Caco-2 (cell line): ENCODE measurements around the gene SMG7. TPM values are rescaled to one million over a fixed set of nuclear protein-coding genes. Genes with fewer than 3 reads are reported as not detected.

Experiments used
- BruUV-seq: library from RNA; stranded (reverse); fragments of 400-500 nt; replicated peaks from 2 replicates; lab custom pipeline; 2021; lab: Mats Ljungman, UMichigan
- CTCF ChIA-PET: fragments of 300-600 bp; sonication (Branson Sonifier 250); formaldehyde crosslinking; loops from one replicate; lab custom pipeline; 2022; ENCODE audit warnings: antibody characterized with exemption; lab: Charles Lee
- POLR2A ChIA-PET: fragments of 300-600 bp; sonication (Branson Sonifier 250); formaldehyde crosslinking; loops from one replicate; lab custom pipeline; 2022; ENCODE audit warnings: antibody characterized with exemption; lab: Charles Lee
- DNase-seq, 2 experiments: peaks; one replicate each; pipeline versions ENCODE4 v3.0.0 to v3.0.0-alpha.2; 2020 to 2022
- H3K27me3 ChIP-seq: replicated peaks from 2 replicates; pipeline ENCODE4 v1.6.0; 2011; ENCODE audit warnings: low read length; ENCODE audit not compliant: control insufficient read depth, insufficient read depth
- H3K36me3 ChIP-seq: 2 replicates; pipeline ENCODE4 v1.5.1; 2011; ENCODE audit warnings: low read length; ENCODE audit not compliant: control insufficient read depth, insufficient read depth
- H3K4me1 ChIP-seq: fragments of 250-450 bp; sonication (Bioruptor Pico); 2 replicates; pipeline ENCODE4 v1.5.1; 2020; ENCODE audit warnings: mild to moderate bottlenecking
- H3K4me3 ChIP-seq: 2 replicates; pipeline ENCODE4 v1.5.1; 2011; ENCODE audit warnings: low read depth, mild to moderate bottlenecking, control low read depth, low read length
- H3K9me3 ChIP-seq: fragments of 250-450 bp; sonication (Bioruptor Pico); 2 replicates; pipeline ENCODE4 v1.5.1; 2020; ENCODE audit warnings: mild to moderate bottlenecking, moderate library complexity
- H3K27ac Mint-ChIP-seq: one replicate; pipeline ENCODE4 v1.8.0; 2022; ENCODE audit warnings: mixed read lengths; ENCODE audit not compliant: unreplicated experiment
- H3K27me3 Mint-ChIP-seq: one replicate; pipeline ENCODE4 v1.8.0; 2022; ENCODE audit warnings: mixed read lengths; ENCODE audit not compliant: insufficient read depth, unreplicated experiment
- H3K36me3 Mint-ChIP-seq: one replicate; pipeline ENCODE4 v1.8.0; 2022; ENCODE audit warnings: mild to moderate bottlenecking, mixed read lengths; ENCODE audit not compliant: insufficient read depth, unreplicated experiment
- H3K4me1 Mint-ChIP-seq: one replicate; pipeline ENCODE4 v1.8.0; 2022; ENCODE audit warnings: low read depth, mixed read lengths; ENCODE audit not compliant: unreplicated experiment
- H3K4me3 Mint-ChIP-seq: one replicate; pipeline ENCODE4 v1.8.0; 2022; ENCODE audit warnings: mild to moderate bottlenecking, moderate library complexity, mixed read lengths; ENCODE audit not compliant: unreplicated experiment
- H3K9me3 Mint-ChIP-seq: one replicate; pipeline ENCODE4 v1.8.0; 2022; ENCODE audit warnings: mixed read lengths; ENCODE audit not compliant: unreplicated experiment
- CTCF ChIP-seq, 2 experiments: fragments of 200-600 bp in 1 of 2; IDR thresholded peaks; 1 replicate in 1 of 2; 2 replicates in 1 of 2; pipeline versions ENCODE4 v1.5.1 to v1.8.0; 2011 to 2022; ENCODE audit warnings: antibody characterized with exemption in 1 of 2, control low read depth in 1 of 2, inconsistent platforms in 1 of 2, low read depth in 1 of 2, low read length in 1 of 2, mild to moderate bottlenecking in 1 of 2, moderate library complexity in 1 of 2; ENCODE audit not compliant: insufficient read depth in 1 of 2, severe bottlenecking in 1 of 2, unreplicated experiment in 1 of 2
- intact Hi-C: fragments of 100-400 bp; cut with micrococcal nuclease; formaldehyde crosslinking; loops from one replicate; pipeline ENCODE4 v1.10.0; 2022; ENCODE audit not compliant: unreplicated experiment
- total RNA-seq: library from RNA; stranded (reverse); gene quantifications from 2 replicates; pipeline ENCODE4 v1.2.3, GENCODE V29; 2022

SMG7 gene
- total RNA-seq, 1 experiment from 2014 or later, result 57.8 TPM

- Mint-ChIP-seq H3K27ac (peak overlapping the region; percentile 100), H3K27me3 (no peaks in the 10 kb centered on the region), H3K4me1 (peaks cover 13% of the 10 kb centered on the region), H3K9me3 (no peaks in the 10 kb centered on the region), H3K36me3 (peaks cover 28% of the 10 kb centered on the region), H3K4me3 (peak overlapping the region; percentile 97)
- BruUV-seq, result no TSS peak
- Histone ChIP-seq H3K9me3 (no peaks in the 10 kb centered on the region), H3K36me3 (no peaks in the 10 kb centered on the region; the same call in 1 of the 2 replicates), H3K27me3 (no peaks in the 10 kb centered on the region), H3K4me3 (peak overlapping the region; percentile 87), H3K4me1 (peaks cover 17% of the 10 kb centered on the region; the same call in 1 of the 2 replicates)
- intact Hi-C loops, result loop anchor here (2.0 to 5.0 kb wide), 4 partner anchors 45 to 505 kb away; no protein-coding TSS in a partner anchor
- peak in 1 of 2 experiments; percentile 20 for TF ChIP-seq CTCF (IDR thresholded peaks at IDR 0.05; ENCODE audit: insufficient read depth in 1 of 2, low read depth in 1 of 2, low read length in 1 of 2, severe bottlenecking in 1 of 2, unreplicated experiment in 1 of 2)
- ChIA-PET CTCF (interaction anchor here (0.5 to 0.7 kb wide), 3 partner anchors 82 to 915 kb away, joined by 3 read pairs; no protein-coding TSS in a partner anchor), POLR2A (interaction anchor here (0.6 kb wide), 3 partner anchors 42 to 421 kb away, joined by 3 to 15 read pairs (median 3); no protein-coding TSS in a partner anchor)
- peak; percentile 96 to 99 for DNase-seq
Observed at GRCh38 chr1:183471743-183472487, 384 bp upstream of the SMG7 start.

- H3K4me1 Mint-ChIP-seq, result peaks cover 11% of the 10 kb centered on the region
- H3K9me3 ChIP-seq, result no peaks in the 10 kb centered on the region
- 0 out of 2 replicates have a peak, but pooled peaks cover 5% of the 10 kb centered on the region for H3K4me1 ChIP-seq
- peak overlapping the region; percentile 87 for H3K4me3 ChIP-seq
- TF ChIP-seq CTCF (IDR thresholded peaks at IDR 0.05; ENCODE audit: insufficient read depth in 1 of 2, low read depth in 1 of 2, low read length in 1 of 2, severe bottlenecking in 1 of 2, unreplicated experiment in 1 of 2), result no peak
- H3K36me3 Mint-ChIP-seq, result peaks cover 28% of the 10 kb centered on the region
- H3K4me3 Mint-ChIP-seq, result peak overlapping the region; percentile 97
- no peaks in the 10 kb centered on the region for H3K27me3 ChIP-seq
- intact Hi-C loops, result loop anchor here (5.0 kb wide), 2 partner anchors 44 to 506 kb away; no protein-coding TSS in a partner anchor
- peak overlapping the region; percentile 100 for H3K27ac Mint-ChIP-seq
- BruUV-seq, result no TSS peak
- H3K9me3 Mint-ChIP-seq, result no peaks in the 10 kb centered on the region
- DNase-seq, result no peak
- no peaks in the 10 kb centered on the region for H3K27me3 Mint-ChIP-seq
- CTCF ChIA-PET, result no interaction called here
- no peaks in the 10 kb centered on the region; the same call in 1 of the 2 replicates for H3K36me3 ChIP-seq
- POLR2A ChIA-PET, result interaction anchor here (0.5 kb wide), 1 partner anchor 35 kb away, joined by 7 read pairs; no protein-coding TSS in a partner anchor
Observed at GRCh38 chr1:183473217-183473536, 878 bp downstream of the SMG7 start.

GRCh38 chr1:183476081-183476480 is 3.8 kb downstream of the SMG7 start:
- TF ChIP-seq CTCF (IDR thresholded peaks at IDR 0.05; ENCODE audit: insufficient read depth in 1 of 2, low read depth in 1 of 2, low read length in 1 of 2, severe bottlenecking in 1 of 2, unreplicated experiment in 1 of 2), result no peak
- Histone ChIP-seq H3K36me3 (no peaks in the 10 kb centered on the region; the same call in 1 of the 2 replicates), H3K9me3 (no peaks in the 10 kb centered on the region), H3K27me3 (no peaks in the 10 kb centered on the region), H3K4me1 (peaks cover 16% of the 10 kb centered on the region; the same call in 1 of the 2 replicates), H3K4me3 (no peak overlapping the region)
- H3K4me1 Mint-ChIP-seq, result peaks cover 28% of the 10 kb centered on the region
- no peak overlapping the region for H3K27ac Mint-ChIP-seq
- CTCF ChIA-PET, result interaction anchor here (0.5 kb wide), 1 partner anchor 443 kb away, joined by 5 read pairs; no protein-coding TSS in a partner anchor
- H3K36me3 Mint-ChIP-seq, result peaks cover 24% of the 10 kb centered on the region
- H3K27me3 Mint-ChIP-seq, result no peaks in the 10 kb centered on the region
- H3K4me3 Mint-ChIP-seq, result no peak overlapping the region
- BruUV-seq, result no TSS peak
- POLR2A ChIA-PET, result no interaction called here
- no peak for DNase-seq
- intact Hi-C loops, result no loop called here
- H3K9me3 Mint-ChIP-seq, result no peaks in the 10 kb centered on the region
